Sigmoid colon (tissue), 3 donors: ENCODE data around the gene MAGI2.

Experiments used
- POLR2A ChIP-seq, 2 donors: fragments of 450-650 bp; IDR thresholded peaks; one replicate each; pipeline ENCODE4 v1.6.1; 2016; ENCODE audit warnings: antibody characterized with exemption in 2 of 2, mild to moderate bottlenecking in 2 of 2, moderate library complexity in 2 of 2
- TF ChIP-seq, protein P1 (sequence below), 4 experiments: fragments of 450-650 bp in 3 of 4; fragments of 200-600 bp in 1 of 4; IDR thresholded peaks; one replicate each; pipeline ENCODE4 v1.5.1; 2016 to 2019; ENCODE audit warnings: antibody characterized with exemption in 4 of 4, mild to moderate bottlenecking in 3 of 4, moderate library complexity in 2 of 4

GRCh38 chr7:78636727-78637126 lies 816.7 kb downstream of the MAGI2 start:
- TF ChIP-seq, protein P1, sequence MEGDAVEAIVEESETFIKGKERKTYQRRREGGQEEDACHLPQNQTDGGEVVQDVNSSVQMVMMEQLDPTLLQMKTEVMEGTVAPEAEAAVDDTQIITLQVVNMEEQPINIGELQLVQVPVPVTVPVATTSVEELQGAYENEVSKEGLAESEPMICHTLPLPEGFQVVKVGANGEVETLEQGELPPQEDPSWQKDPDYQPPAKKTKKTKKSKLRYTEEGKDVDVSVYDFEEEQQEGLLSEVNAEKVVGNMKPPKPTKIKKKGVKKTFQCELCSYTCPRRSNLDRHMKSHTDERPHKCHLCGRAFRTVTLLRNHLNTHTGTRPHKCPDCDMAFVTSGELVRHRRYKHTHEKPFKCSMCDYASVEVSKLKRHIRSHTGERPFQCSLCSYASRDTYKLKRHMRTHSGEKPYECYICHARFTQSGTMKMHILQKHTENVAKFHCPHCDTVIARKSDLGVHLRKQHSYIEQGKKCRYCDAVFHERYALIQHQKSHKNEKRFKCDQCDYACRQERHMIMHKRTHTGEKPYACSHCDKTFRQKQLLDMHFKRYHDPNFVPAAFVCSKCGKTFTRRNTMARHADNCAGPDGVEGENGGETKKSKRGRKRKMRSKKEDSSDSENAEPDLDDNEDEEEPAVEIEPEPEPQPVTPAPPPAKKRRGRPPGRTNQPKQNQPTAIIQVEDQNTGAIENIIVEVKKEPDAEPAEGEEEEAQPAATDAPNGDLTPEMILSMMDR (IDR thresholded peaks at IDR 0.05), result no peak
- TF ChIP-seq POLR2A (IDR thresholded peaks at IDR 0.05), result no peak
